Thyroid gland (tissue), 4 donors: ENCODE results near the gene NPM1.

Experiments
- POLR2A ChIP-seq, 2 donors: fragments of 450-650 bp; IDR thresholded peaks; one replicate each; pipeline ENCODE4 v1.6.1; 2017; ENCODE audit warnings: antibody characterized with exemption in 2 of 2, mild to moderate bottlenecking in 2 of 2, moderate library complexity in 1 of 2
- TF ChIP-seq, protein P1 (sequence below), 6 experiments: fragments of 200-600 bp in 3 of 6; fragments of 450-650 bp in 3 of 6; sonication (generic) in 3 of 6; IDR thresholded peaks; one replicate each; pipeline ENCODE4 v1.5.1; 2016 to 2019; ENCODE audit warnings: antibody characterized with exemption in 6 of 6, mild to moderate bottlenecking in 2 of 6, inconsistent platforms in 1 of 6, moderate library complexity in 1 of 6

DNA sequence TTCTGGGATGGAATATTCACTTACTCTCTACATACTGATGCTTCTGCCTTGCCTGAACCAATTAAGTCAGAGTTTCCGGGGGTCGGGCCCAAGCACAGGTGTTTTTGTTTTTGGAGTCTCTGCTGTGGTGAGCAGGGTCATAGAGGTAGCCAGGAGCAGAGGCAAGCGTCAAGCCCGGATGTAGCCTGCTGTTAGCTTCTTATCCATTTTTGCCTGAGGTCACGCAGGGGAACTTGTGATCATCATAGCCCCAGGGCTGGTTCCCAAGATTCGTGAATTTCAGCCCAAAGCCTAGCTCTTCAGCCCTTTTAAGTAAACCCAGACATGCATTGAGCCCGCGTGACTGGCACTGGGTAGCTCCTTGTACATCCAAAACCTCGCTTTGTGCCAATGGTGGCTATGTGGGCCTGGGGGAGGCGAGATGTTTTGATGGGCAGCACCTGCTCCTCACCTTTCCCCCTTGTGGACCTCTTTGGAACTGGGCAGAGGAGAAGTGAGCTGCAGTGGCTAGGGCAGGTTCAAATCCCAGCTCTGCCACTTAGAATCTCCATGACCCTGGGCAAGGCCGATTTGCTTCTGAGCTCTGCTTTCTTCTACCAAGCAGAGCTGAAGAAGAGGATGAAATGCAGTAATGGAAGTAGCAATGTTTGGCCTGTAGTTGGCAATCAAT is 65.5 kb downstream of the NPM1 start:
- TF ChIP-seq, protein P1, sequence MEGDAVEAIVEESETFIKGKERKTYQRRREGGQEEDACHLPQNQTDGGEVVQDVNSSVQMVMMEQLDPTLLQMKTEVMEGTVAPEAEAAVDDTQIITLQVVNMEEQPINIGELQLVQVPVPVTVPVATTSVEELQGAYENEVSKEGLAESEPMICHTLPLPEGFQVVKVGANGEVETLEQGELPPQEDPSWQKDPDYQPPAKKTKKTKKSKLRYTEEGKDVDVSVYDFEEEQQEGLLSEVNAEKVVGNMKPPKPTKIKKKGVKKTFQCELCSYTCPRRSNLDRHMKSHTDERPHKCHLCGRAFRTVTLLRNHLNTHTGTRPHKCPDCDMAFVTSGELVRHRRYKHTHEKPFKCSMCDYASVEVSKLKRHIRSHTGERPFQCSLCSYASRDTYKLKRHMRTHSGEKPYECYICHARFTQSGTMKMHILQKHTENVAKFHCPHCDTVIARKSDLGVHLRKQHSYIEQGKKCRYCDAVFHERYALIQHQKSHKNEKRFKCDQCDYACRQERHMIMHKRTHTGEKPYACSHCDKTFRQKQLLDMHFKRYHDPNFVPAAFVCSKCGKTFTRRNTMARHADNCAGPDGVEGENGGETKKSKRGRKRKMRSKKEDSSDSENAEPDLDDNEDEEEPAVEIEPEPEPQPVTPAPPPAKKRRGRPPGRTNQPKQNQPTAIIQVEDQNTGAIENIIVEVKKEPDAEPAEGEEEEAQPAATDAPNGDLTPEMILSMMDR (IDR thresholded peaks at IDR 0.05), result no peak
- TF ChIP-seq POLR2A (IDR thresholded peaks at IDR 0.05), result no peak
